ENCODE results near the gene WDR1.
A peak's percentile ranks its signal among the peaks of the same experiment; 100 is the strongest.

The WDR1 gene

DNA sequence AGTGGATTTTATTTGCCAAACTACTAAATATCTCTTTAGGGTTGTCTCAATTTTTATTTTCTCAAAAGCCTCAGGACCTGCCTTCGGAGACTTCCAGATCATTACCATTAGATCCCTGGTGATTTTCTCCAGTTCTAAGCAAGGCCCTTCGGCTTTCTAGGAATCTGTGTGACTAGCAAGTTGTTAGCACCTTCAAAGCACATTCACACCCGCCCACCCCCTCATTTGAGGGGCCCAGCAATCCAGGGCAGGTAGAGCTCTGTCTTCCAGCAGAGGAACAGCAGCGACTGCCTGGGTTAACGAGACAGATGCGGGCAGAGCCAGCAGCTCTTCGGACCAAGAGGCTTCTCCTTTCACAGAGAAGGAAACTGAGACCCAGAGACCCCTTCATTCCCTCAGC, 2.0 kb downstream of the WDR1 start:
- no peak for TF ChIP-seq CTCF (IDR thresholded peaks at IDR 0.05; ENCODE audit: low read depth, low read length, missing control alignments)
- H3K4me3 ChIP-seq (ENCODE audit: low read depth, low read length), result peak overlapping the region; percentile 84
- H3K27ac ChIP-seq, result peak overlapping the region; percentile 66
- no peaks in the 10 kb centered on the region for H3K27me3 ChIP-seq (replicated peaks)
- in situ Hi-C loops (cut with HindIII; ENCODE audit: low pct_ligation_motif_present, low sequenced_read_pairs), result no loop called here
- no peak for DNase-seq
- peaks cover 66% of the 10 kb centered on the region for H3K36me3 ChIP-seq (replicated peaks)

DNA sequence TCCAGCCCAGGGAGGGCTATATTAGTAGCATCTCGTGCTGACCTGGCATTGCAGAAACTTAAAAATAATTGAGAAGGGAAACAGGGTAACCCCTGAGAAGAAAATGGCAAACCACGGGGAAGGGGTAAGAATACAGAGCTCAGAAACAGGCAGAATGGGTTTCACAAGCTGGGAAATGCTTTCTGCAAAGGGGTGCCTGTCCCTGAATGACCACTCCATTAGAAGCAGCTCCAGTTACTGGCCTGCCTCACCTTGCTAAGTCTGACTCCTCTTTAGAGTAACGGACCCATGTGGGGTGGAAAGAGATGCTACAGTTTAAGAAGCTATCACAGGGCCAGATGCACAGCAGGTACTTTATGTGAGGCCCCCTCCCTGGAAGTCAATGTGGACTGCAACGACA, 2.5 kb downstream of the WDR1 start:
- H3K27ac ChIP-seq, result peak overlapping the region; percentile 66
- H3K36me3 ChIP-seq (replicated peaks), result peaks cover 71% of the 10 kb centered on the region
- no peaks in the 10 kb centered on the region for H3K27me3 ChIP-seq (replicated peaks)
- no peak for TF ChIP-seq CTCF (IDR thresholded peaks at IDR 0.05; ENCODE audit: low read depth, low read length, missing control alignments)
- no peak for DNase-seq
- in situ Hi-C loops (cut with HindIII; ENCODE audit: low pct_ligation_motif_present, low sequenced_read_pairs), result no loop called here
- H3K4me3 ChIP-seq (ENCODE audit: low read depth, low read length), result peak overlapping the region; percentile 22

DNA sequence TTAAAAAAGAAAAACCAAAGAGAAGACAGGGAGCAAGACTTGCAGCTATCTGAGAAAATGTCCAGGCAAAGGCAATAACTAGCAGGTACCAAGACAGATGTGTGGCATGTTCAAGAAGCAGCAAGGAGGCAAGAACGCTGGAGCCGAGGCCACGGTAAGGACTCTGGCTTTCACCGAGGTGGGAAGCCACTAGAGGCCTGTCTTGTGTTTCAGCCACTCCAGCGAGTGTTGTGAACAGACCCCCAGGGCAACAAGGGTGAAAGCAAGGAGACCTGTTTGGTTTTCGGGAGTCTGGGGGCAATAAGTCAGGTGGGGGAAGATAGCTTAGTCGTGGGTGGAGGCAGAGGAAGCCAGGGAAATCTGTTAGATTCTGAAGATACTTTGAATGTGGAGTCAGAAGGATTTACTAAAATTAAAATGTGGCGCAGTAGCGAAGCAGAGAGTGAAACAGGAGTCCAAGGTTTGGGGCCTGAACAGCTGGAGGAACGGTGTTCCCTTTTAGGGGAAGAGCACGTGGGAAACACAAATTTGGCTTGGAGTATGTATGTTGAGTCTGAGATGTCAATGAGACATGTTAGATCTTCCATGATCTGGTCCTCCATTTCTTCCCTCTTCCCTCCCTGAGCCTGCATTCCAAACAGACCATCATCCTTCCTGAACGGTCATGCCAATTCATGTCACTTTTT, 3.1 kb downstream of the WDR1 start:
- TF ChIP-seq CTCF (IDR thresholded peaks at IDR 0.05; ENCODE audit: low read depth, low read length, missing control alignments), result no peak
- DNase-seq, result no peak
- H3K27me3 ChIP-seq (replicated peaks), result no peaks in the 10 kb centered on the region
- no peak overlapping the region for H3K4me3 ChIP-seq (ENCODE audit: low read depth, low read length)
- H3K36me3 ChIP-seq (replicated peaks), result peaks cover 77% of the 10 kb centered on the region
- H3K27ac ChIP-seq, result no peak overlapping the region
- in situ Hi-C loops (cut with HindIII; ENCODE audit: low pct_ligation_motif_present, low sequenced_read_pairs), result no loop called here

GRCh38 chr4:10112658-10113284, 3.8 kb downstream of the WDR1 start:
- H3K27me3 ChIP-seq (replicated peaks), result no peaks in the 10 kb centered on the region
- no peak for DNase-seq
- in situ Hi-C loops (cut with HindIII; ENCODE audit: low pct_ligation_motif_present, low sequenced_read_pairs), result no loop called here
- H3K36me3 ChIP-seq (replicated peaks), result peaks cover 82% of the 10 kb centered on the region
- TF ChIP-seq CTCF (IDR thresholded peaks at IDR 0.05; ENCODE audit: low read depth, low read length, missing control alignments), result no peak
- no peak overlapping the region for H3K4me3 ChIP-seq (ENCODE audit: low read depth, low read length)
- no peak overlapping the region for H3K27ac ChIP-seq

- TF ChIP-seq CTCF (IDR thresholded peaks at IDR 0.05; ENCODE audit: low read depth, low read length, missing control alignments), result no peak
- Histone ChIP-seq H3K27me3 (replicated peaks) (no peaks in the 10 kb centered on the region), H3K4me3 (ENCODE audit: low read depth, low read length) (no peak overlapping the region), H3K36me3 (replicated peaks) (peaks cover 91% of the 10 kb centered on the region), H3K27ac (no peak overlapping the region)
- in situ Hi-C loops (cut with HindIII; ENCODE audit: low pct_ligation_motif_present, low sequenced_read_pairs), result no loop called here
- no peak for DNase-seq
These were observed 5.4 kb downstream of the WDR1 start for GRCh38 chr4:10111067-10111801.
